Limb (tissue), 2 donors: ENCODE results near the gene UGT2B17.
"Not testable (repeated sequence)": the region's sequence is repeated elsewhere in the genome, so short reads cannot be mapped to it uniquely, and the experiment has no call there.

ENCODE experiments used
- DNase-seq, 2 donors: peaks; one replicate each; pipeline ENCODE4 v3.0.0-alpha.2; 2016; ENCODE audit errors: extremely low spot score in 2 of 2

Gene UGT2B17

DNA sequence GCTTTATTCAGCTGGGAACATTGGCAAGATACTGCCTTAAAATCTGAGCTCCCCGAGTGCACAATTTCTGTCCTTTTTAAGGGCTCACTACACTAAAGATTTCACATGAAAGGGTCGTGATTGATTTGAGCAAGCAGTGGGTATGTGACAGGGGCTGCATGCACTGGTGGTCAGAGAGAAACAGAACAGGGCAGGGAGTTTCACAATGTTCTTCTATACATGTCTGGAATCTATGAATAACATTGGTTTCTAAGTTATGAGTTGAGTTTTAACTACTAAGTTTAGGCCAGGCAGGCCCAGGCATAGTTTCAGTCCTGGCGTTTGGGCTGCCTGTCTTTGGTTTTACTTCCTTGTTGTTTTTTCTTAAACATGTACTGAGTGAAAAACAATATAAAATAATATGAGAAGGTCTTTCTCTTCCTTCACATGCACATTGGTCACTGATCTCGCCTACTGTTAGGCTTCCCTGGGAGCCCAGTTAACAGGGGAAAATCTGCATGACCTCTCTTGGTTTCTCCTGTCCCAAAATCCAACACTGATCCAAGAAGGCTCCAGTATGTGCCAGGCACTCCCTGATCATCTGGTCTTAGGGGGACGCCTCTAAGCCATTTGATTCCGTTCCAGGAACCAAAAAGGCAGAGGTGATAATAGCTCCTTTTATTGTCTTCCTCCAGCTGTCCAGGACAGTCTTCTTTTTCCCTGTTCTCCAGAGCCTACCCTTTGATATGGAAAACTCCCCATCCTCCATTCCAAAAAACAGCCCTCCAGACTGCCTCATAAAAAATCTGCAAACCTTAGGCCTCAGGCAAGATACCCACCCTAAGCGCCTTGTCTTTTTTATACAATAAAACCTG lies at the start of gene UGT2B17:
Gene UGT2B17 (minus strand): TSS at position 51 of the 854 bp plus-strand sequence. CDS start 7,838 bp downstream, outside the sequence.
- no peak for DNase-seq

- not testable (repeated sequence) for DNase-seq
These were observed 46.6 kb upstream of the UGT2B17 start for GRCh38 chr4:68622731-68623130.

GRCh38 chr4:68617003-68617698 lies 41.0 kb upstream of the UGT2B17 start:
- DNase-seq = no peak

- DNase-seq = no peak
These were observed 39.7 kb upstream of the UGT2B17 start for GRCh38 chr4:68615699-68616422.

DNA sequence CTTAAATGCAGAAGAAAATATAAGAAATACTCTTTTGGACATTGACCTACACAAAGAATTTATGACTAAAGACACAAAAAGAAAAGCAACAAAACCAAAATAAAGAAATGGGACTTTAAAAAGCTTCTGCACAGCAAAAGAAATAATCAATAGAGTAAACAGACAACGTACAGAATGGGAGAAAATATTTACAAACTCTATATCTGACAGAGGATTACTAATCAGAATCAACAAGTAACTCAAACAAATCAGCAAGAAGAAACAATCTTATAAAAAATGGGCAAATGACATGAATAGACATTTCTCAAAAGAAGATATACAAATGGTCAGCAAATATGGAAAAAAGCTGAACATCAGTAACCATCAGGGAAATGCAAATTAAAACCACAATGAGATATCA lies 37.6 kb upstream of the UGT2B17 start:
- no peak for DNase-seq

- DNase-seq = no peak
These were observed 30.1 kb upstream of the UGT2B17 start for GRCh38 chr4:68606240-68606639.

- DNase-seq = no peak
These were observed 23.0 kb upstream of the UGT2B17 start for GRCh38 chr4:68599150-68599549.

- DNase-seq = no peak
These were observed 21.4 kb upstream of the UGT2B17 start for GRCh38 chr4:68597482-68597881.

DNA sequence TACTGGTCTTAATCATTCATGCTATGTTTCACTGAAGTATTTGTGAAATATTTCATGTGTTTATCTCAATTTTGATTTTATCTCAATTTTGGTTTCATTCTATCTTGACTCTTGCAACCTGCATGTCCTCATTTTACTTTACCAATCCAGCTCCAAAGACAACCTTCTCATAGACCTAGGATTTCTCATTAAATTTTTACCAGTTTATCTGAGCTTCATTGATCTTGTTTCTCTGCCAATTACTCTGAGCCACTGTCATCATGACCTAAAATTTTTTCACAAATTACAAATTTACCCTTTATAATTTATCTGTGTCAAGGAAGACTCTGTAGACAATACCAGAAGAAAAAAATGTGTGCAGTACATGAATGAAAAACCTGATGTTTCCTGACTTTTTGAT lies 18.6 kb upstream of the UGT2B17 start:
- no peak for DNase-seq

DNA sequence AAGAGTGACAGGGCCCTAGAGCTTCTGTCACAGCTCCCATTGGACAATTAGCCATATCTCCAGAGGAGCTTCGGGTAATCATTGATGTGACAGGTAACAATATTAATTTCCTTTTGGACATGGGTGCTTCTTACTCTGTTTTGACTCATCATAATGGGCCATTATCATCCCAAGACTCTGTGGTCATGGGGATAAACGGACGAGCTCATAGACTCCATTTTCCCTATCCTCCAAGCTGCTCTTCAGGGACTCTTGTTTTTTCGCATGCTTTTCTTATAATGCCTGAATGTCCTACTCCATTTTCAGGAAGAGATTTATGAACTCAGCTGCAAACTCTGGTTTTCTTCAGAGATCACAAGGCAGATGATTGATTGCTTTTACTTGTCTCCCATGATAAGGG lies 17.0 kb upstream of the UGT2B17 start:
- no peak for DNase-seq

DNA sequence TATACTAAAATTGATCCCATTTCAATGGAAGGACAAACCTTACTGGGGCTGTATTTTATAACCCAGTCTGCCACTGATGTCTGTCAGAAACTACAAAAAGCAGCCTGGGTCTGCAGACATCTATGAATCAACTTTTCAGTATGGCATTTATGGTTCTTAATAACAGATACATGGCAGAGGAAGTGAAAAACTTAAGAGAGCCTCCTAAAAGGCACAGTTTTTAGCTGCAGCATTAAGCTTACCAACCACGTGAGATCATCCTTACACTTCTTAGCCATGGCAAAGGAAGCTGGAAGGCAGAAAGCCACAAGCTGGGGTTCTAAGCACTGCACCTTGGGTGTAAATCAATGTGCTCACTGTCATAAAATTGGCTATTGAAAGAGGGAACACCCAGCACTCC lies 16.6 kb upstream of the UGT2B17 start:
- DNase-seq = no peak

- no peak for DNase-seq
These were observed 15.1 kb upstream of the UGT2B17 start for GRCh38 chr4:68591204-68591603.

- no peak for DNase-seq
These were observed 13.7 kb upstream of the UGT2B17 start for GRCh38 chr4:68589790-68590189.

GRCh38 chr4:68582339-68582717 lies 6.2 kb upstream of the UGT2B17 start:
- DNase-seq = no peak

GRCh38 chr4:68581383-68582338 lies 5.5 kb upstream of the UGT2B17 start:
- DNase-seq = no peak

DNA sequence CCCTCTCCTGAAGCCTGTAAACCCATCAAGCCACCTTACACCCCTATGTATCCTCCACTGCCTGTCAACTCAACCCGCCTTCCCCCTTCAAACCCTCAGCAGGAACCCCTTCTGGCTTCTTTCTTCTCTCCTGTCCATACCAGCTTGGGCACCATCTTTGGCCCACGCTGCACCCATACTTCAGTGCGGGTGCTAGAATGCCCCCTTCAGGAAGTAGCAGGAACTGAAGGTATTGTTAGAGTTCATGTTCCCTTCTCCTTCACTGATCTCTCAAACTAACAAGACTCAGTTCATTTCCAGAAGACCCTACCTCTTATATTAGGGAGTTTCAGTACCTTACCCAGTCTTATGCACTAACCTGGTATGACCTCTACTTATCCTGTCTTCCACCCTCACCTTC lies 1.5 kb upstream of the UGT2B17 start:
- no peak for DNase-seq

- not testable (repeated sequence) for DNase-seq
These were observed 486 bp downstream of the UGT2B17 start for GRCh38 chr4:68575636-68576035.

- no peak for DNase-seq
These were observed 1.0 kb downstream of the UGT2B17 start for GRCh38 chr4:68575081-68575480.

GRCh38 chr4:68572653-68573170 lies 3.4 kb downstream of the UGT2B17 start:
- no peak for DNase-seq

DNA sequence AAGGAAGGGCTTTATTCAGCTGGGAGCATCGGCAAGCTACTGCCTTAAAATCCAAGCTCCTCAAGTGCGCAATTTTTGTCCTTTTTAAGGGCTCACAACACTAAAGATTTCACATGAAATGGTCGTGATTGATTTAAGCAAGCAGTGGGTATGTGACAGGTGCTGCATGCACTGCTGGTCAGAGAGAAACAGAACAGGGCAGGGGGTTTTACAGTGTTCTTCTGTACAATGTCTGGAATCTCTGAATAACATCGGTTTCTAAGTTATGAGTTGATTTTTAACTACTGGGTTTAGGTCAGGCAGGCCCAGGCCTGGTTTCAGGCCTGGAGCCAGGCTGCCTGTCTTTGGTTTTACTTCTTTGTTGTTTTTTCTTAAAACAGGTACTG lies 6.0 kb downstream of the UGT2B17 start:
- no peak for DNase-seq
